RWPE2 (cell line): ENCODE data around the gene TAF1A.

Experiments
- ATAC-seq: fragments of 200-7000 bp; cut with Tn5 transposase; 3 replicates; pipeline ENCODE4 v1.9.1; 2021; ENCODE audit warnings: low read depth
- DNase-seq: peaks from one replicate; pipeline ENCODE4 v3.0.0-alpha.2; 2020; ENCODE audit warnings: low spot score
- H3K27ac ChIP-seq: fragments of 450-650 bp; 2 replicates; pipeline ENCODE4 v1.5.1; 2017; ENCODE audit warnings: mild to moderate bottlenecking; ENCODE audit not compliant: poor library complexity, severe bottlenecking
- H3K27me3 ChIP-seq: fragments of 250-450 bp; sonication (Bioruptor Pico); 2 replicates; pipeline ENCODE4 v1.5.1; 2021; ENCODE audit warnings: mild to moderate bottlenecking, moderate library complexity; ENCODE audit not compliant: insufficient read depth, poor library complexity, severe bottlenecking
- H3K36me3 ChIP-seq: fragments of 250-450 bp; sonication (Bioruptor Pico); 2 replicates; pipeline ENCODE4 v1.5.1; 2020; ENCODE audit warnings: low read depth, mild to moderate bottlenecking, moderate library complexity
- H3K4me1 ChIP-seq: fragments of 250-450 bp; sonication (Bioruptor Pico); 2 replicates; pipeline ENCODE4 v1.5.1; 2021; ENCODE audit warnings: mild to moderate bottlenecking, moderate library complexity; ENCODE audit not compliant: insufficient read depth, poor library complexity, severe bottlenecking
- H3K4me3 ChIP-seq: fragments of 250-450 bp; sonication (Bioruptor Pico); 2 replicates; pipeline ENCODE4 v1.5.1; 2021; ENCODE audit warnings: mild to moderate bottlenecking, moderate library complexity; ENCODE audit not compliant: severe bottlenecking
- H3K9me3 ChIP-seq: fragments of 250-450 bp; sonication (Bioruptor Pico); 2 replicates; pipeline ENCODE4 v1.5.1; 2021; ENCODE audit warnings: mild to moderate bottlenecking, moderate library complexity; ENCODE audit not compliant: severe bottlenecking
- CTCF ChIP-seq: fragments of 450-650 bp; IDR thresholded peaks from one replicate; pipeline ENCODE4 v1.5.1; 2017; ENCODE audit warnings: mild to moderate bottlenecking, moderate library complexity; ENCODE audit not compliant: poor library complexity, severe bottlenecking

The TAF1A gene

DNA sequence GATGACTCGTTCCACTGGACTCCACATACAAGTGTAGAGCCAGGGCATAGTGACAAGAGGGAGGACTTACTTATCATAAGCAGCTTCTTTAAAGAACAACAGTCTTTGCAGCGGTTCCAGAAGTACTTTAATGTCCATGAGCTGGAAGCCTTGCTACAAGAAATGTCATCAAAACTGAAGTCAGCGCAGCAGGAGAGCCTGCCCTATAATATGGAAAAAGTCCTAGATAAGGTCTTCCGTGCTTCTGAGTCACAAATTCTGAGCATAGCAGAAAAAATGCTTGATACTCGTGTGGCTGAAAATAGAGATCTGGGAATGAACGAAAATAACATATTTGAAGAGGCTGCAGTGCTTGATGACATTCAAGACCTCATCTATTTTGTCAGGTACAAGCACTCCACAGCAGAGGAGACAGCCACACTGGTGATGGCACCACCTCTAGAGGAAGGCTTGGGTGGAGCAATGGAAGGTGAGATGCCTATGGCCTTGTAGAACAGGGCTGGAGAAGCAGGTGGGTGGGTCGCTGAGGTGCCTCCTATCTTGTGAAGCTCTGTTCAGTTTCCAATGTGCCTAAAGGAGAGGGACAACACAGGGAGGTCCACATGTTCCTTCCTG, 40.3 kb upstream of the TAF1A start:
- H3K4me1 ChIP-seq = no peaks in the 10 kb centered on the region
- peaks cover 9% of the 10 kb centered on the region for H3K36me3 ChIP-seq
- ATAC-seq = no peak

DNA sequence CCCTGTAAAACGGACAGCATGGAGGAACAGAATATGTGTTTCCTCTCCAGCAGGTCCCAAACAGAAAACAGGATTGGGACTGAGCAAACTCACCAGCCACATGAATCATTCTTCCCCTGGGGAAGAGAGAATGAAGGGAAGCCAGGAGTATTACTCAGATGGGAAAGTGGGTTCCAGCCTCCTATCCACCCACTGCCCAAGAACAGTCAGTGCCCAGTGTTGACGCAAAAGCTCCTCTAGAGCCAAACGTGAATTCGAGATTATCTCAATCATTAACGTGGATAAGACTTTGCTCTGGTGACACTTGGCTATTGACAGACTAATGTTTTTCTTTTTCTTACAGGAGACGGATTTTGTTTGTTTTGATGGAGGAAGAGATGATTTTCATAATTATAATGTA, 37.5 kb upstream of the TAF1A start:
- no peaks in the 10 kb centered on the region for H3K4me1 ChIP-seq
- H3K4me3 ChIP-seq = no peak overlapping the region
- no peak for TF ChIP-seq CTCF
- ATAC-seq = no peak
- H3K27ac ChIP-seq = no peak overlapping the region
- H3K36me3 ChIP-seq = no peaks in the 10 kb centered on the region
- H3K27me3 ChIP-seq = no peaks in the 10 kb centered on the region
- no peak for DNase-seq
- no peaks in the 10 kb centered on the region for H3K9me3 ChIP-seq

More for the DNA sequence above, 40.3 kb upstream of the TAF1A start:
- Histone ChIP-seq H3K4me3 (no peak overlapping the region), H3K9me3 (no peaks in the 10 kb centered on the region), H3K27ac (no peak overlapping the region), H3K27me3 (no peaks in the 10 kb centered on the region)
- TF ChIP-seq CTCF = no peak
- no peak for DNase-seq

DNA sequence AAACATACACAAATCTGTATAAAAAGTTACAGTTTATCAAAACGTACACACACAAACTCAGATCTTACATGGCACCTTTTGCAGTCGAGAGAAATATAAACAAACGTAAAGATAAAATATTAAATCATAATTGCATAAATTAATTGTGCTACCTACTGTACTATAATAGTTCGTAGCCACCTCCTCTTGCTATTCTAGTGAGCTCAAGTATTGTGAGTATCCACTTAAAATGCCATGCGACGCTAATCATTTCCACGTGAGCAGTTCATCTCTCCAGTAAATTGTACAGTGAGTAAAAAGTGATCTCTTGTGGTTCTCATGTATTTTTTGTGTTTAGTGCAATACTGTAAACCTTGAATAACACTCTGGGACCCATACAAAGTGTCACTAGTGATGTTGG, 34.5 kb upstream of the TAF1A start:
- H3K36me3 ChIP-seq = no peaks in the 10 kb centered on the region
- no peaks in the 10 kb centered on the region for H3K9me3 ChIP-seq
- no peak overlapping the region for H3K27ac ChIP-seq
- no peak for DNase-seq
- H3K4me1 ChIP-seq = no peaks in the 10 kb centered on the region
- TF ChIP-seq CTCF = no peak
- H3K27me3 ChIP-seq = no peaks in the 10 kb centered on the region
- ATAC-seq = no peak
- H3K4me3 ChIP-seq = no peak overlapping the region

DNA sequence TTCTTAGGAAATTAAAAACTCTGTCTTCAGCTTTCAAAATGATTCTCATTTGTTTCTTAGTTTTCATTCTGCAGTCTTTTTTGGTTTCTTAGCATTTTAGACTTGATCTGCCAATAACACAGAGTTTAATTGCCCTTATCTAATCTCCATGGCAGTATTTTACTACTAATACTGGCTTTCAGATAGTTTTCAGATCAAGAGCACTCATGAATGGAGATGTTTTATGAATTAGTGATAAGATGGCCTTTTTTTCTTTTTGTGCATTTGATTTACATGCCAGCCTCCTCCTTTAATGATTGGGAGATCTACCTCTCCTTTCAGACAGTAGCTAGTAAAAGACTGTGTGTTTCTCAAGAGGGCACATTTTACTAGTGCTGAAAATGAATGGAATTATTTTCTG, 33.7 kb upstream of the TAF1A start:
- Histone ChIP-seq H3K4me1 (no peaks in the 10 kb centered on the region), H3K27ac (no peak overlapping the region), H3K36me3 (no peaks in the 10 kb centered on the region), H3K4me3 (no peak overlapping the region), H3K27me3 (no peaks in the 10 kb centered on the region), H3K9me3 (no peaks in the 10 kb centered on the region)
- no peak for ATAC-seq
- no peak for DNase-seq
- TF ChIP-seq CTCF = no peak

GRCh38 chr1:222622765-222623164, 33.0 kb upstream of the TAF1A start:
- no peaks in the 10 kb centered on the region for H3K4me1 ChIP-seq
- ATAC-seq (no peak), DNase-seq (no peak)
- no peaks in the 10 kb centered on the region for H3K36me3 ChIP-seq
- no peak for TF ChIP-seq CTCF
- H3K27me3 ChIP-seq = no peaks in the 10 kb centered on the region
- H3K27ac ChIP-seq = no peak overlapping the region
- no peaks in the 10 kb centered on the region for H3K9me3 ChIP-seq
- no peak overlapping the region for H3K4me3 ChIP-seq
